ENCODE measurements around the gene CACNA1G.

- TF ChIP-seq, protein P1, sequence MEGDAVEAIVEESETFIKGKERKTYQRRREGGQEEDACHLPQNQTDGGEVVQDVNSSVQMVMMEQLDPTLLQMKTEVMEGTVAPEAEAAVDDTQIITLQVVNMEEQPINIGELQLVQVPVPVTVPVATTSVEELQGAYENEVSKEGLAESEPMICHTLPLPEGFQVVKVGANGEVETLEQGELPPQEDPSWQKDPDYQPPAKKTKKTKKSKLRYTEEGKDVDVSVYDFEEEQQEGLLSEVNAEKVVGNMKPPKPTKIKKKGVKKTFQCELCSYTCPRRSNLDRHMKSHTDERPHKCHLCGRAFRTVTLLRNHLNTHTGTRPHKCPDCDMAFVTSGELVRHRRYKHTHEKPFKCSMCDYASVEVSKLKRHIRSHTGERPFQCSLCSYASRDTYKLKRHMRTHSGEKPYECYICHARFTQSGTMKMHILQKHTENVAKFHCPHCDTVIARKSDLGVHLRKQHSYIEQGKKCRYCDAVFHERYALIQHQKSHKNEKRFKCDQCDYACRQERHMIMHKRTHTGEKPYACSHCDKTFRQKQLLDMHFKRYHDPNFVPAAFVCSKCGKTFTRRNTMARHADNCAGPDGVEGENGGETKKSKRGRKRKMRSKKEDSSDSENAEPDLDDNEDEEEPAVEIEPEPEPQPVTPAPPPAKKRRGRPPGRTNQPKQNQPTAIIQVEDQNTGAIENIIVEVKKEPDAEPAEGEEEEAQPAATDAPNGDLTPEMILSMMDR (conservative IDR thresholded peaks at IDR 0.05; ENCODE audit: low read depth, low read length) = no peak
- no peak for TF ChIP-seq EZH2 (IDR thresholded peaks at IDR 0.05; ENCODE audit: low read length, unreplicated experiment)
These were observed 2.4 kb upstream of the CACNA1G start for GRCh38 chr17:50558091-50558490.

Data from PC-3 (cell line).